K562 (cell line): ENCODE data around the gene USP8. TPM values are rescaled to one million over a fixed set of nuclear protein-coding genes. Genes with fewer than 3 reads are reported as not detected.
A peak's percentile ranks its signal among the peaks of the same experiment; 100 is the strongest.
"Not testable (repeated sequence)": the region's sequence is repeated elsewhere in the genome, so short reads cannot be mapped to it uniquely, and the experiment has no call there.

Experiments
- ATAC-seq: fragments of 200-7000 bp; cut with Tn5 transposase; 3 replicates; pipeline ENCODE4 v1.9.1; 2020; ENCODE audit warnings: moderate library complexity
- BruUV-seq: library from RNA; stranded (reverse); fragments of 400-500 nt; replicated peaks from 2 replicates; lab custom pipeline; 2021; lab: Mats Ljungman, UMichigan
- CTCF ChIA-PET: fragments of 300-600 bp; formaldehyde crosslinking; extraction: SDS; loops from one replicate; lab custom pipeline; 2021; ENCODE audit warnings: low intra/inter-chr PET ratio; lab: Yijun Ruan, JAX
- POLR2A ChIA-PET: fragments of 300-600, 350-650 bp; sonication (Branson Sonifier 250); formaldehyde crosslinking; extraction: SDS; loops from one replicate; lab custom pipeline; 2021; ENCODE audit warnings: antibody characterized with exemption, inconsistent platforms; lab: Yijun Ruan, JAX
- DNase-seq, 4 experiments: peaks; one replicate each; pipeline versions ENCODE4 v3.0.0 to v3.0.0-alpha.2; 2011 to 2018; ENCODE audit warnings: low spot score in 3 of 4, mixed read lengths in 3 of 4; ENCODE audit errors: extremely low read depth in 1 of 4
- FAIRE-seq: peaks from 2 replicates; lab custom pipeline; 2011; peaks lifted over from hg19 to GRCh38; lab: Jason Lieb, UNC
- H2AFZ ChIP-seq: 2 replicates; pipeline ENCODE4 v1.6.0; 2011; ENCODE audit warnings: low read depth, low read length, control low read depth, inconsistent platforms
- H3K27ac ChIP-seq: fragments of 200-600 bp; 3 replicates; pipeline ENCODE4 v1.8.0; 2011; ENCODE audit warnings: low read depth, mild to moderate bottlenecking, control low read depth, inconsistent platforms, low read length, moderate library complexity, mixed read lengths; ENCODE audit errors: extremely low read depth
- H3K27me3 ChIP-seq, 2 experiments: fragments of 300-600 bp in 1 of 2; 2 replicates in 1 of 2; 3 replicates in 1 of 2; pipeline versions ENCODE4 v1.6.0 to v1.8.0; 2011; ENCODE audit warnings: inconsistent platforms in 2 of 2, low read length in 2 of 2, mild to moderate bottlenecking in 1 of 2, mixed read lengths in 1 of 2, moderate library complexity in 1 of 2; ENCODE audit not compliant: control insufficient read depth in 2 of 2, insufficient read depth in 2 of 2
- H3K36me3 ChIP-seq: fragments of 300-600 bp; 3 replicates; pipeline ENCODE4 v1.8.0; 2011; ENCODE audit warnings: mild to moderate bottlenecking, low read length, inconsistent platforms; ENCODE audit not compliant: control insufficient read depth, insufficient read depth
- H3K4me1 ChIP-seq, 2 experiments: fragments of 200-600 bp in 1 of 2; replicated peaks in 1 of 2; 2 replicates in 1 of 2; 3 replicates in 1 of 2; pipeline versions ENCODE4 v1.5.1 to v1.8.0; 2011; ENCODE audit warnings: inconsistent platforms in 2 of 2, low read length in 2 of 2, mild to moderate bottlenecking in 1 of 2, mixed read lengths in 1 of 2, moderate library complexity in 1 of 2; ENCODE audit not compliant: control insufficient read depth in 2 of 2, insufficient read depth in 2 of 2
- H3K4me2 ChIP-seq: 2 replicates; pipeline ENCODE4 v1.6.1; 2011; ENCODE audit warnings: low read length, control low read depth, inconsistent platforms, mixed read lengths; ENCODE audit not compliant: insufficient read depth
- H3K4me3 ChIP-seq: fragments of 200-600 bp; sonication (generic), shearing (Covaris generic); 2 replicates; pipeline ENCODE4 v1.5.1; 2016; ENCODE audit warnings: control low read depth, inconsistent platforms
- H3K79me2 ChIP-seq: fragments of 200-600 bp; 3 replicates; pipeline ENCODE4 v1.8.0; 2011; ENCODE audit warnings: low read length, inconsistent platforms; ENCODE audit not compliant: control insufficient read depth, insufficient read depth
- H3K9ac ChIP-seq, 2 experiments: 2 replicates each; pipeline versions ENCODE4 v1.6.0 to v1.6.1; 2011; ENCODE audit warnings: low read depth in 2 of 2, low read length in 2 of 2, control low read depth in 1 of 2, inconsistent platforms in 1 of 2, mild to moderate bottlenecking in 1 of 2, mixed read lengths in 1 of 2; ENCODE audit not compliant: insufficient read depth in 1 of 2
- H3K9me1 ChIP-seq: one replicate; pipeline ENCODE4 v1.6.0; 2011; ENCODE audit warnings: inconsistent platforms, mild to moderate bottlenecking, low read length, moderate library complexity; ENCODE audit not compliant: control insufficient read depth, insufficient read depth
- H3K9me3 ChIP-seq: replicated peaks from 2 replicates; pipeline ENCODE4 v1.5.1; 2011; ENCODE audit warnings: low read depth, low read length, inconsistent platforms; ENCODE audit not compliant: control insufficient read depth, insufficient read depth
- H4K20me1 ChIP-seq: replicated peaks from 2 replicates; pipeline ENCODE4 v1.6.1; 2011; ENCODE audit warnings: low read length, inconsistent platforms, mixed read lengths; ENCODE audit not compliant: control insufficient read depth, insufficient read depth
- E2F4 ChIP-seq: sonication (generic); formaldehyde crosslinking; IDR thresholded peaks from 2 replicates; pipeline ENCODE4 v1.8.0; 2022; ENCODE audit warnings: mild to moderate bottlenecking, low read depth, missing genetic modification reagents
- FOXP4 ChIP-seq: sonication (generic); formaldehyde crosslinking; IDR thresholded peaks from 2 replicates; pipeline ENCODE4 v1.8.0; 2022; ENCODE audit warnings: mild to moderate bottlenecking, missing genetic modification reagents, borderline replicate concordance
- HNRNPK ChIP-seq: fragments of 200-400 bp; formaldehyde crosslinking; IDR thresholded peaks from one replicate; pipeline ENCODE4 v1.6.1; 2018; ENCODE audit warnings: mild to moderate bottlenecking, low read depth, low read length; ENCODE audit not compliant: poor library complexity, severe bottlenecking
- IFI16 ChIP-seq: fragments of 250-450 bp; sonication (Bioruptor Pico); IDR thresholded peaks from 2 replicates; pipeline ENCODE4 v2.1.2; 2022; ENCODE audit warnings: mild to moderate bottlenecking, inconsistent platforms
- NR4A1 ChIP-seq, 2 experiments: fragments of 250-450 bp in 1 of 2; fragments of 450-650 bp in 1 of 2; sonication (Bioruptor Pico) in 1 of 2; IDR thresholded peaks; 2 replicates each; pipeline versions ENCODE4 v1.4.0 to v1.6.1; 2016 to 2020; ENCODE audit warnings: mild to moderate bottlenecking in 2 of 2, missing compliant biosample characterization in 1 of 2, missing genetic modification characterization in 1 of 2, moderate library complexity in 1 of 2
- TEAD4 ChIP-seq, 2 experiments: sonication (generic) in 1 of 2; formaldehyde crosslinking in 1 of 2; IDR thresholded peaks; 2 replicates each; pipeline versions ENCODE4 v1.6.1 to v1.8.0; 2012 to 2022; ENCODE audit warnings: borderline replicate concordance in 1 of 2, inconsistent platforms in 1 of 2, low read length in 1 of 2, mild to moderate bottlenecking in 1 of 2, missing genetic modification reagents in 1 of 2
- ZBTB17 ChIP-seq: fragments of 450-650 bp; formaldehyde crosslinking; IDR thresholded peaks from 2 replicates; pipeline ENCODE4 v1.4.0; 2020; ENCODE audit warnings: mild to moderate bottlenecking
- WGBS: fragments of 100-300 bp; shearing (Covaris generic); methylation state at CpG from one replicate; pipeline ENCODE4 v1.1.6; 2016; ENCODE audit warnings: low coverage, mixed read lengths; ENCODE audit not compliant: insufficient coverage; ENCODE audit errors: missing lambda C conversion rate; 5-methylcytosine and 5-hydroxymethylcytosine counted together
- in situ Hi-C: fragments of 300-500 bp; cut with MboI; formaldehyde crosslinking; loops from 4 replicates; pipeline ENCODE4 v1.15.0; 2018; ENCODE audit warnings: inconsistent platforms, mixed read lengths
- intact Hi-C: fragments of 100-400 bp; cut with micrococcal nuclease; formaldehyde crosslinking; loops from 2 replicates; pipeline ENCODE4 v1.14.2; 2022
- polyA plus RNA-seq, 8 experiments: library from polyadenylated mRNA; depleted of rRNA in 4 of 8; stranded (reverse) in 5 of 8; unstranded in 3 of 8; fragments of >200 nt; fragmentation: Nextera tagmentation in 2 of 8; fragmentation: Illumina TruSeq in 1 of 8; extraction: Ambion mirVana in 2 of 8; extraction: Trizol in 1 of 8; gene quantifications; 2 replicates each; pipeline versions ENCODE4 v1.2.1 to v1.2.3, GENCODE V29; 2011 to 2014; ENCODE audit warnings: inconsistent platforms in 1 of 8, missing spikeins in 1 of 8
- total RNA-seq, 7 experiments: library from RNA; depleted of rRNA in 6 of 7; stranded (reverse); fragments of >200 nt in 6 of 7; fragmentation: Illumina TruSeq in 2 of 7; extraction: Trizol in 2 of 7; gene quantifications; 2 replicates each; pipeline versions ENCODE4 v1.2.1 to v1.2.3, GENCODE V29; 2011 to 2021; ENCODE audit warnings: low replicate concordance in 1 of 7

Gene USP8
- total and polyA plus RNA-seq, 9 of the 15 experiments (the other 6 are each of a cell fraction or from before 2014, with no cell fraction given), result 35.1 to 58.4 (median 46.1) TPM

GRCh38 chr15:50390554-50391264 is 33.5 kb upstream of the USP8 start (continued):
- no peak for TF ChIP-seq NR4A1 (CRISPR knock-in tag; IDR thresholded peaks at IDR 0.05)
- no peak for TF ChIP-seq NR4A1 (tag; IDR thresholded peaks at IDR 0.05)
- TF ChIP-seq ZBTB17, result no peak
- TF ChIP-seq IFI16 (CRISPR knock-in tag), result no peak
- no peak for TF ChIP-seq TEAD4 (IDR thresholded peaks at IDR 0.05; ENCODE audit: low read length)
- no peak for TF ChIP-seq TEAD4 (CRISPR knock-in tag; IDR thresholded peaks at IDR 0.05; ENCODE audit: borderline replicate concordance)
- no peak for TF ChIP-seq HNRNPK
- no peak for TF ChIP-seq FOXP4 (CRISPR knock-in tag)
- TF ChIP-seq E2F4 (CRISPR knock-in tag), result no peak

- FAIRE-seq, BruUV-seq, H3K27me3 ChIP-seq, H4K20me1 ChIP-seq, H3K4me1 ChIP-seq, H3K36me3 ChIP-seq, in situ Hi-C loops, ATAC-seq, H3K9me1 ChIP-seq, H3K4me3 ChIP-seq, H3K9ac ChIP-seq, CTCF ChIA-PET, intact Hi-C loops, DNase-seq, H3K9me3 ChIP-seq, H3K4me2 ChIP-seq, H3K27ac ChIP-seq, H3K79me2 ChIP-seq: not testable (repeated sequence)
- H2AFZ ChIP-seq, result peak overlapping the region; percentile 92
- 70% methylated on average over 2 of the region's 4 CpGs for WGBS
- POLR2A ChIA-PET, result interaction anchor here (0.6 to 1.8 kb wide), 2 partner anchors 10 to 54 kb away, joined by 3 to 9 read pairs; no protein-coding TSS in a partner anchor
Observed at GRCh38 chr15:50391561-50391960, 32.6 kb upstream of the USP8 start.
